Keratinocyte (primary cell): Measurements from ENCODE around the gene C11orf68. TPM values are rescaled to one million over a fixed set of nuclear protein-coding genes. Genes with fewer than 3 reads are reported as not detected.

Experiments
- DNase-seq: peaks from one replicate; pipeline ENCODE4 v3.0.0-alpha.2; 2011; ENCODE audit warnings: low read depth, missing footprints, low spot score
- FAIRE-seq: peaks from 2 replicates; lab custom pipeline; 2011; peaks lifted over from hg19 to GRCh38; lab: Jason Lieb, UNC
- H2AFZ ChIP-seq: 2 replicates; pipeline ENCODE4 v1.6.0; 2012; ENCODE audit warnings: low read length, control low read depth, inconsistent platforms; ENCODE audit not compliant: control insufficient read depth
- H3K27ac ChIP-seq: 2 replicates; pipeline ENCODE4 v1.5.1; 2011; ENCODE audit warnings: low read length; ENCODE audit not compliant: control insufficient read depth, insufficient read depth
- H3K27me3 ChIP-seq: 3 replicates; pipeline ENCODE4 v1.6.0; 2011; ENCODE audit warnings: low read length; ENCODE audit not compliant: control insufficient read depth, insufficient read depth; ENCODE audit errors: extremely low read depth
- H3K36me3 ChIP-seq, 2 experiments: 2 replicates in 1 of 2; 3 replicates in 1 of 2; pipeline ENCODE4 v1.5.1; 2011; ENCODE audit warnings: low read length in 2 of 2, mild to moderate bottlenecking in 1 of 2; ENCODE audit not compliant: control insufficient read depth in 2 of 2, insufficient read depth in 2 of 2; ENCODE audit errors: extremely low read depth in 1 of 2
- H3K4me1 ChIP-seq: 3 replicates; pipeline ENCODE4 v1.5.1; 2011; ENCODE audit warnings: low read length; ENCODE audit not compliant: control insufficient read depth, insufficient read depth; ENCODE audit errors: extremely low read depth
- H3K4me2 ChIP-seq: 3 replicates; pipeline ENCODE4 v1.6.0; 2011; ENCODE audit warnings: low read depth, low read length; ENCODE audit not compliant: control insufficient read depth, insufficient read depth; ENCODE audit errors: extremely low read depth
- H3K4me3 ChIP-seq, 3 experiments: fragments of 200-600 bp in 1 of 3; sonication (generic) in 1 of 3; 2 replicates in 2 of 3; 3 replicates in 1 of 3; pipeline ENCODE4 v1.5.1; 2011 to 2016; ENCODE audit warnings: low read length in 3 of 3, mild to moderate bottlenecking in 3 of 3, control low read depth in 2 of 3, inconsistent platforms in 1 of 3, low read depth in 1 of 3, mixed read lengths in 1 of 3, mixed run types in 1 of 3, moderate library complexity in 1 of 3; ENCODE audit not compliant: control insufficient read depth in 2 of 3, insufficient read depth in 2 of 3; ENCODE audit errors: extremely low read depth in 1 of 3
- H3K79me2 ChIP-seq: 2 replicates; pipeline ENCODE4 v1.6.0; 2012; ENCODE audit warnings: low read length; ENCODE audit not compliant: control insufficient read depth, insufficient read depth
- H3K9ac ChIP-seq: 3 replicates; pipeline ENCODE4 v1.6.0; 2011; ENCODE audit warnings: low read length; ENCODE audit not compliant: control insufficient read depth, insufficient read depth; ENCODE audit errors: extremely low read depth
- H3K9me1 ChIP-seq: 3 replicates; pipeline ENCODE4 v1.6.0; 2011; ENCODE audit warnings: low read length; ENCODE audit not compliant: control insufficient read depth, insufficient read depth; ENCODE audit errors: extremely low read depth
- H3K9me3 ChIP-seq: 2 replicates; pipeline ENCODE4 v1.5.1; 2012; ENCODE audit warnings: low read depth, low read length; ENCODE audit not compliant: control insufficient read depth
- H4K20me1 ChIP-seq: 3 replicates; pipeline ENCODE4 v1.6.0; 2011; ENCODE audit warnings: low read length; ENCODE audit not compliant: control insufficient read depth, insufficient read depth; ENCODE audit errors: extremely low read depth
- EZH2 ChIP-seq: IDR thresholded peaks from one replicate; pipeline ENCODE4 v1.6.1; 2012; ENCODE audit warnings: inconsistent platforms, mild to moderate bottlenecking, low read length, moderate library complexity
- dilution Hi-C: fragments of 300-500 bp; cut with MboI; formaldehyde crosslinking; loops from one replicate; pipeline ENCODE4 v1.7.0; 2020; ENCODE audit warnings: low sequenced_read_pairs; ENCODE audit not compliant: extremely low pct_ligation_motif_present
- polyA plus RNA-seq, 5 experiments: library from polyadenylated mRNA; depleted of rRNA in 3 of 5; stranded (reverse) in 3 of 5; stranded (forward) in 1 of 5; unstranded in 1 of 5; fragments of >200 nt; gene quantifications; 1 replicate in 1 of 5; 2 replicates in 3 of 5; 3 replicates in 1 of 5; pipeline versions ENCODE4 v1.2.1 to v1.2.3, GENCODE V29; 2011 to 2012; ENCODE audit warnings: missing spikeins in 2 of 5, low read depth in 1 of 5, low replicate concordance in 1 of 5
- TF ChIP-seq, protein P1 (sequence below), 3 experiments: IDR thresholded peaks in 1 of 3; conservative IDR thresholded peaks in 1 of 3; optimal IDR thresholded peaks in 1 of 3; 2 replicates in 2 of 3; 3 replicates in 1 of 3; pipeline versions ENCODE3 to v1.5.1; 2011; ENCODE audit warnings: low read length in 3 of 3, mild to moderate bottlenecking in 3 of 3, moderate library complexity in 2 of 3, control low read depth in 1 of 3, inconsistent platforms in 1 of 3; ENCODE audit not compliant: insufficient read depth in 2 of 3; ENCODE audit errors: extremely low read depth in 1 of 3

The C11orf68 gene
- polyA plus RNA-seq, 1 donor (not counting 4 experiments of a cell fraction or from before 2014, with no cell fraction given), result 18.4 TPM

DNA sequence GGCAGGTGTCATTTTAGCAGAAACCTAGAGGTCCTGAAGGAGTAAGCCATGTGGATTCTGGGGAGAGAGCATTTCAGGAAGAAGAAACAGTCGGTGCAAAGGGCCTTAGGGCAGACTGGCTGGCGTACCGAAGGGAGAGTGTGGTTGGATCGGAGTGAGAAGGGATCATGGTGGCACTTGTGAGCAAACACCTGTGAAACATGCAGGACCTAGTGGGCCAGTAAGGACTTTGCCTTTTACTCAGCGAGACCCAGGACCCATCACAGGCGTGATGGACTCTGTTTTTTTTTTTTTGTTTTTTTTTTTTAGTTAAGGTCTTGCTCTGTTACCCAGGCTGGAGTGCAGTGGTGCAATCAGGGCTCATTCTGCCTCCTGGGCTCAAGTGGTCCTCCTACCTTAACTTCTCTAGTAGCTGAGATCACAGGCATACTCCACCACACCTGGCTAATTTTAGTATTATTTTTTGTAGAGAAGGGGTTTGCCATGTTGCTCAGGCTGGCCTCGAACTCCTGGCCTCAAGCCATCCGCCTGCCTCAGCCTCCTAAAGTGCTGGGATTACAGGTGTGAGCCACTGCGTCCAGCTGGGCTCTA lies 23.0 kb upstream of the C11orf68 start:
- Histone ChIP-seq H3K4me1 (peaks cover 11% of the 10 kb centered on the region), H3K79me2 (no peaks in the 10 kb centered on the region), H3K27me3 (peaks cover 1% of the 10 kb centered on the region), H3K36me3 (no peaks in the 10 kb centered on the region), H3K9me3 (no peaks in the 10 kb centered on the region), H3K9me1 (no peaks in the 10 kb centered on the region), H3K9ac (no peak overlapping the region), H3K4me2 (peak overlapping the region; percentile 49), H4K20me1 (no peaks in the 10 kb centered on the region), H2AFZ (peak overlapping the region; percentile 39), H3K4me3 (no peak overlapping the region), H3K27ac (no peak overlapping the region)
- no peak for TF ChIP-seq EZH2
- TF ChIP-seq, protein P1, sequence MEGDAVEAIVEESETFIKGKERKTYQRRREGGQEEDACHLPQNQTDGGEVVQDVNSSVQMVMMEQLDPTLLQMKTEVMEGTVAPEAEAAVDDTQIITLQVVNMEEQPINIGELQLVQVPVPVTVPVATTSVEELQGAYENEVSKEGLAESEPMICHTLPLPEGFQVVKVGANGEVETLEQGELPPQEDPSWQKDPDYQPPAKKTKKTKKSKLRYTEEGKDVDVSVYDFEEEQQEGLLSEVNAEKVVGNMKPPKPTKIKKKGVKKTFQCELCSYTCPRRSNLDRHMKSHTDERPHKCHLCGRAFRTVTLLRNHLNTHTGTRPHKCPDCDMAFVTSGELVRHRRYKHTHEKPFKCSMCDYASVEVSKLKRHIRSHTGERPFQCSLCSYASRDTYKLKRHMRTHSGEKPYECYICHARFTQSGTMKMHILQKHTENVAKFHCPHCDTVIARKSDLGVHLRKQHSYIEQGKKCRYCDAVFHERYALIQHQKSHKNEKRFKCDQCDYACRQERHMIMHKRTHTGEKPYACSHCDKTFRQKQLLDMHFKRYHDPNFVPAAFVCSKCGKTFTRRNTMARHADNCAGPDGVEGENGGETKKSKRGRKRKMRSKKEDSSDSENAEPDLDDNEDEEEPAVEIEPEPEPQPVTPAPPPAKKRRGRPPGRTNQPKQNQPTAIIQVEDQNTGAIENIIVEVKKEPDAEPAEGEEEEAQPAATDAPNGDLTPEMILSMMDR (optimal IDR thresholded peaks at IDR 0.05 in 1 of 3, IDR thresholded peaks at IDR 0.05 in 1 of 3, conservative IDR thresholded peaks at IDR 0.05 in 1 of 3; ENCODE audit: extremely low read depth in 1 of 3, insufficient read depth in 2 of 3, low read length in 3 of 3), result no peak
- FAIRE-seq, result no peak
- no peak for DNase-seq
- dilution Hi-C loops, result no loop called here

DNA sequence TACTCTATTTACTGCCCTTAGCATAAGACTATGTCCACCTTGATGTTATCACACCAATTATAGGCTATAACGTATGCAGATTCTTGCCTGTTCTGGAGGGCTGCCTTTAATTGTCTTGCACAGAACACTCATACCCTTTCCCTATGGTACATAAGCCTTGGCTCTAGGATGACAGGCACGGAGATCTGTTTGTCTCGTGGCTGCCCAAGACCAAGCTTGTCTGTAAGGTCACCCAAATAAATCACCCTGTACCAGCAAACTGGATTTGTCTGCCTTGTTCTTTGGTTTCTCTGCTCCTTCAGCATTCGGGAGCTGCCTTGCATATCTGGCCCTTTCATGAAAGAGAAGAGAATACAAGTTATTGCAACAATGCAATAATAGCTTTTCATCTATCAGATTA lies 18.9 kb upstream of the C11orf68 start:
- DNase-seq, result no peak
- Histone ChIP-seq H3K9me1 (no peaks in the 10 kb centered on the region), H3K4me2 (no peak overlapping the region), H3K27ac (no peak overlapping the region), H3K4me1 (peaks cover 11% of the 10 kb centered on the region), H3K36me3 (no peaks in the 10 kb centered on the region), H3K4me3 (no peak overlapping the region), H3K79me2 (no peaks in the 10 kb centered on the region), H2AFZ (no peak overlapping the region), H4K20me1 (no peaks in the 10 kb centered on the region), H3K9ac (no peak overlapping the region), H3K27me3 (no peaks in the 10 kb centered on the region), H3K9me3 (no peaks in the 10 kb centered on the region)
- dilution Hi-C loops, result no loop called here
- FAIRE-seq, result no peak
- no peak for TF ChIP-seq EZH2
- TF ChIP-seq, protein P1 (optimal IDR thresholded peaks at IDR 0.05 in 1 of 3, IDR thresholded peaks at IDR 0.05 in 1 of 3, conservative IDR thresholded peaks at IDR 0.05 in 1 of 3; ENCODE audit: extremely low read depth in 1 of 3, insufficient read depth in 2 of 3, low read length in 3 of 3), result no peak
